ENCODE measurements around the gene ZNF12.
"Not testable (repeated sequence)": the region's sequence is repeated elsewhere in the genome, so short reads cannot be mapped to it uniquely, and the experiment has no call there.

DNA sequence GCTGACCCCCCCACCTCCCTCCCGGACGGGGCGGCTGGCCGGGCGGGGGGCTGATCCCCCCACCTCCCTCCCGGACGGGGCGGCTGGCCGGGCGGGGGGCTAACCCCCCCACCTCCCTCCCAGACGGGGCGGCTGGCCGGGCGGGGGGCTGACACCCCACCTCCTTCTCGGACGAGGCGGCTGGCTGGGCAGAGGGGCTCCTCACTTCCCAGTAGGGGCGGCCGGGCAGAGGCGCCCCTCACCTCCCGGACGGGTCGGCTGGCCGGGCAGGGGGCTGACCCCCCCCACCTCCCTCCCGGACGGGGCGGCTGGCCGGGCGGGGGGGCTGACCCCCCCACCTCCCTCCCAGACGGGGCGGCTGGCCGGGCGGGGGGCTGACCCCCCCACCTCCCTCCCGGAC lies 35.9 kb downstream of the ZNF12 start:
- TF ChIP-seq, protein P1, sequence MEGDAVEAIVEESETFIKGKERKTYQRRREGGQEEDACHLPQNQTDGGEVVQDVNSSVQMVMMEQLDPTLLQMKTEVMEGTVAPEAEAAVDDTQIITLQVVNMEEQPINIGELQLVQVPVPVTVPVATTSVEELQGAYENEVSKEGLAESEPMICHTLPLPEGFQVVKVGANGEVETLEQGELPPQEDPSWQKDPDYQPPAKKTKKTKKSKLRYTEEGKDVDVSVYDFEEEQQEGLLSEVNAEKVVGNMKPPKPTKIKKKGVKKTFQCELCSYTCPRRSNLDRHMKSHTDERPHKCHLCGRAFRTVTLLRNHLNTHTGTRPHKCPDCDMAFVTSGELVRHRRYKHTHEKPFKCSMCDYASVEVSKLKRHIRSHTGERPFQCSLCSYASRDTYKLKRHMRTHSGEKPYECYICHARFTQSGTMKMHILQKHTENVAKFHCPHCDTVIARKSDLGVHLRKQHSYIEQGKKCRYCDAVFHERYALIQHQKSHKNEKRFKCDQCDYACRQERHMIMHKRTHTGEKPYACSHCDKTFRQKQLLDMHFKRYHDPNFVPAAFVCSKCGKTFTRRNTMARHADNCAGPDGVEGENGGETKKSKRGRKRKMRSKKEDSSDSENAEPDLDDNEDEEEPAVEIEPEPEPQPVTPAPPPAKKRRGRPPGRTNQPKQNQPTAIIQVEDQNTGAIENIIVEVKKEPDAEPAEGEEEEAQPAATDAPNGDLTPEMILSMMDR (IDR thresholded peaks at IDR 0.05; ENCODE audit: low read depth, low read length), result not testable (repeated sequence)
- not testable (repeated sequence) for TF ChIP-seq POLR2A (IDR thresholded peaks at IDR 0.05; ENCODE audit: extremely low read depth, insufficient read length); MYC (IDR thresholded peaks at IDR 0.05; ENCODE audit: low read depth, low read length)
- TF ChIP-seq, protein P2, sequence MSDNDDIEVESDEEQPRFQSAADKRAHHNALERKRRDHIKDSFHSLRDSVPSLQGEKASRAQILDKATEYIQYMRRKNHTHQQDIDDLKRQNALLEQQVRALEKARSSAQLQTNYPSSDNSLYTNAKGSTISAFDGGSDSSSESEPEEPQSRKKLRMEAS (IDR thresholded peaks at IDR 0.05; ENCODE audit: low read depth, low read length), result not testable (repeated sequence)
